Fibroblast of skin of right biceps (primary cell): Measurements from ENCODE around the gene ATF6B.
"Not testable (repeated sequence)": the region's sequence is repeated elsewhere in the genome, so short reads cannot be mapped to it uniquely, and the experiment has no call there.

Source experiments
- DNase-seq: peaks from one replicate; pipeline ENCODE4 v3.0.0-alpha.2; 2013

The ATF6B gene

GRCh38 chr6:32079566-32080290 is 48.3 kb downstream of the ATF6B start:
- DNase-seq: no peak

- peak; percentile 88 for DNase-seq
Observed at GRCh38 chr6:32076321-32076809, 51.7 kb downstream of the ATF6B start.

GRCh38 chr6:32075781-32076180 is 52.3 kb downstream of the ATF6B start:
- DNase-seq: no peak

GRCh38 chr6:32074996-32075532 is 53.0 kb downstream of the ATF6B start:
- DNase-seq: peak; percentile 66

- no peak for DNase-seq
Observed at GRCh38 chr6:32073613-32074012, 54.4 kb downstream of the ATF6B start.

- no peak for DNase-seq
Observed at GRCh38 chr6:32073101-32073500, 54.9 kb downstream of the ATF6B start.

GRCh38 chr6:32070814-32071543 is 57.1 kb downstream of the ATF6B start:
- DNase-seq: no peak

GRCh38 chr6:32069878-32070515 is 58.0 kb downstream of the ATF6B start:
- no peak for DNase-seq

GRCh38 chr6:32069460-32069859 is 58.6 kb downstream of the ATF6B start:
- no peak for DNase-seq

- DNase-seq: no peak
Observed at GRCh38 chr6:32068867-32069266, 59.2 kb downstream of the ATF6B start.

GRCh38 chr6:32068315-32068714 is 59.7 kb downstream of the ATF6B start:
- not testable (repeated sequence) for DNase-seq

- not testable (repeated sequence) for DNase-seq
Observed at GRCh38 chr6:32067521-32067920, 60.5 kb downstream of the ATF6B start.
